ENCODE data around the gene SLC43A2. TPM values are rescaled to one million over a fixed set of nuclear protein-coding genes. Genes with fewer than 3 reads are reported as not detected.
A peak's percentile ranks its signal among the peaks of the same experiment; 100 is the strongest.

The SLC43A2 gene
- total RNA-seq, 2 donors from 2014 or later: 3.6 to 9.8 TPM

- no peaks in the 10 kb centered on the region for H3K36me3 ChIP-seq
- no peak for DNase-seq (ENCODE audit: low spot score)
- no peaks in the 10 kb centered on the region for H3K9me3 ChIP-seq
- H3K27me3 ChIP-seq: no peaks in the 10 kb centered on the region
- no peak overlapping the region for H3K27ac ChIP-seq
- TF ChIP-seq CTCF (IDR thresholded peaks at IDR 0.05): no peak
- no peak overlapping the region for H3K4me3 ChIP-seq
- no peaks in the 10 kb centered on the region for H3K4me1 ChIP-seq
These were observed 7.2 kb downstream of the SLC43A2 start for GRCh38 chr17:1621273-1621954.

GRCh38 chr17:1620486-1620885, 8.1 kb downstream of the SLC43A2 start:
- Histone ChIP-seq H3K27me3 (no peaks in the 10 kb centered on the region), H3K36me3 (no peaks in the 10 kb centered on the region), H3K4me3 (no peak overlapping the region), H3K4me1 (no peaks in the 10 kb centered on the region), H3K9me3 (no peaks in the 10 kb centered on the region), H3K27ac (no peak overlapping the region)
- no peak for TF ChIP-seq CTCF (IDR thresholded peaks at IDR 0.05)
- DNase-seq (ENCODE audit: low spot score): no peak

- no peak overlapping the region for H3K4me3 ChIP-seq
- no peaks in the 10 kb centered on the region for H3K27me3 ChIP-seq
- peak; percentile 85 for DNase-seq (ENCODE audit: low spot score)
- no peaks in the 10 kb centered on the region for H3K36me3 ChIP-seq
- H3K4me1 ChIP-seq: peaks cover 0 to 4% of the 10 kb centered on the region in 2 donors
- H3K27ac ChIP-seq: peak overlapping the region in 1 of 2 donors; percentile 31
- no peak for TF ChIP-seq CTCF (IDR thresholded peaks at IDR 0.05)
- no peaks in the 10 kb centered on the region for H3K9me3 ChIP-seq
These were observed 10.9 kb downstream of the SLC43A2 start for GRCh38 chr17:1617620-1618174.

GRCh38 chr17:1616101-1616500, 12.5 kb downstream of the SLC43A2 start:
- DNase-seq (ENCODE audit: low spot score): no peak
- H3K4me3 ChIP-seq: no peak overlapping the region
- no peak overlapping the region for H3K27ac ChIP-seq
- H3K4me1 ChIP-seq: peaks cover 0 to 4% of the 10 kb centered on the region in 2 donors
- no peaks in the 10 kb centered on the region for H3K9me3 ChIP-seq
- no peaks in the 10 kb centered on the region for H3K27me3 ChIP-seq
- TF ChIP-seq CTCF (IDR thresholded peaks at IDR 0.05): no peak
- no peaks in the 10 kb centered on the region for H3K36me3 ChIP-seq

- Histone ChIP-seq H3K9me3 (no peaks in the 10 kb centered on the region), H3K27ac (no peak overlapping the region), H3K4me3 (no peak overlapping the region), H3K36me3 (no peaks in the 10 kb centered on the region), H3K4me1 (peaks cover 0 to 4% of the 10 kb centered on the region in 2 donors), H3K27me3 (no peaks in the 10 kb centered on the region)
- no peak for DNase-seq (ENCODE audit: low spot score)
- no peak for TF ChIP-seq CTCF (IDR thresholded peaks at IDR 0.05)
These were observed 16.2 kb downstream of the SLC43A2 start for GRCh38 chr17:1612400-1612799.

Measured in right atrium auricular region (tissue), 2 donors.